Kidney epithelial cell (primary cell): ENCODE measurements around the gene WAC. TPM values are rescaled to one million over a fixed set of nuclear protein-coding genes. Genes with fewer than 3 reads are reported as not detected.

Experiments used
- DNase-seq: peaks from one replicate; pipeline ENCODE4 v3.0.0-alpha.2; 2010; ENCODE audit warnings: low read depth
- H3K27me3 ChIP-seq: 2 replicates; pipeline ENCODE4 v1.6.0; 2011; ENCODE audit warnings: low read length; ENCODE audit not compliant: control insufficient read depth, insufficient read depth
- H3K36me3 ChIP-seq: 2 replicates; pipeline ENCODE4 v1.5.1; 2011; ENCODE audit warnings: low read length; ENCODE audit not compliant: control insufficient read depth, insufficient read depth
- H3K4me3 ChIP-seq: 2 replicates; pipeline ENCODE4 v1.5.1; 2011; ENCODE audit warnings: low read depth, mild to moderate bottlenecking, control low read depth, low read length
- total RNA-seq: library from RNA; depleted of rRNA; stranded (reverse); fragments of >200 nt; gene quantifications from 2 replicates; pipeline ENCODE4 v1.2.3, GENCODE V29; 2015
- TF ChIP-seq, protein P1 (sequence below): IDR thresholded peaks from 2 replicates; pipeline ENCODE4 v1.5.1; 2011; ENCODE audit warnings: mild to moderate bottlenecking, moderate library complexity, low read length, control low read depth, inconsistent platforms; ENCODE audit not compliant: insufficient read depth, poor library complexity, severe bottlenecking

Gene WAC
- total RNA-seq, 1 donor from 2014 or later: 83.3 TPM

DNA sequence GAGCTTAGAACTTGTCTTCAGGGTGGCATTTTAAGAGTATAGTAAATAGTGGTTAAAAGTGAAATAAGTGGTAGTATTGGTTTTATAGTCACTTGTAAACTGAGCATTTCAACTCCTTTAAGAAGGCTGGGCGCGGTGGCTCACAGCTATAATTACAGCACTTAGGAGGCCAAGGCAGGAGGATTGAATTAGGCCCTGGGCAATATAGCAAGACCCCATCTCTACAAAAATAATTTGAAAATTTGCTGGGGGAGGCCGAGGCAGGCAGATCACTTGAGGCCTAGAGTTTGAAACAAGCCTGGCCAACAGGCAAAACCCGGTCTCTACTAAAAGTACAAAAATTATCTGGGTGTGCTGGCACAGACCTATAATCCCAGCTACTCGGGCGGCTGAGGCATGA lies 80.0 kb downstream of the WAC start:
- DNase-seq: no peak

DNA sequence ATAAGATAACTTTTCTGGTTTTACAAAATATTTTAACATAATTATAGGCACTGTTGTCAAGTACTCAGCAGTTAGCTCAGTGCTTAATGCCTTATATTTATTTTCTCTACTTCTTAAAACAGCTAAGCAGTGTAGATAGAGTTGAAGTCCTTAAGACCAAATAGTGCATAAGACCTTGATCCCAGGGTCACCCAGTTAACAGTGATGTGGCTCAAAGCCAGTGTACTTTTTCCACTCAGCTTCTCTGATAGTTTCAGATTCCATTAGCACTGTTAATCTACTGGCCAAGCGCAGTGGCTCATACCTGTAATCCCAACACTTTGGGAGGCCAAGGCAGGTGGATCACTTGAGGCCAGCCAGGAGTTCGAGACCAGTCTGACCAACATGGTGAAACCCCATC lies 83.6 kb downstream of the WAC start:
- H3K27me3 ChIP-seq: no peaks in the 10 kb centered on the region
- H3K4me3 ChIP-seq: no peak overlapping the region
- TF ChIP-seq, protein P1, sequence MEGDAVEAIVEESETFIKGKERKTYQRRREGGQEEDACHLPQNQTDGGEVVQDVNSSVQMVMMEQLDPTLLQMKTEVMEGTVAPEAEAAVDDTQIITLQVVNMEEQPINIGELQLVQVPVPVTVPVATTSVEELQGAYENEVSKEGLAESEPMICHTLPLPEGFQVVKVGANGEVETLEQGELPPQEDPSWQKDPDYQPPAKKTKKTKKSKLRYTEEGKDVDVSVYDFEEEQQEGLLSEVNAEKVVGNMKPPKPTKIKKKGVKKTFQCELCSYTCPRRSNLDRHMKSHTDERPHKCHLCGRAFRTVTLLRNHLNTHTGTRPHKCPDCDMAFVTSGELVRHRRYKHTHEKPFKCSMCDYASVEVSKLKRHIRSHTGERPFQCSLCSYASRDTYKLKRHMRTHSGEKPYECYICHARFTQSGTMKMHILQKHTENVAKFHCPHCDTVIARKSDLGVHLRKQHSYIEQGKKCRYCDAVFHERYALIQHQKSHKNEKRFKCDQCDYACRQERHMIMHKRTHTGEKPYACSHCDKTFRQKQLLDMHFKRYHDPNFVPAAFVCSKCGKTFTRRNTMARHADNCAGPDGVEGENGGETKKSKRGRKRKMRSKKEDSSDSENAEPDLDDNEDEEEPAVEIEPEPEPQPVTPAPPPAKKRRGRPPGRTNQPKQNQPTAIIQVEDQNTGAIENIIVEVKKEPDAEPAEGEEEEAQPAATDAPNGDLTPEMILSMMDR: no peak
- H3K36me3 ChIP-seq: peaks cover 3% of the 10 kb centered on the region
- no peak for DNase-seq

More for the DNA sequence above, 80.0 kb downstream of the WAC start:
- no peaks in the 10 kb centered on the region for H3K27me3 ChIP-seq
- peaks cover 3% of the 10 kb centered on the region for H3K36me3 ChIP-seq
- TF ChIP-seq, protein P1: no peak
- no peak overlapping the region for H3K4me3 ChIP-seq

DNA sequence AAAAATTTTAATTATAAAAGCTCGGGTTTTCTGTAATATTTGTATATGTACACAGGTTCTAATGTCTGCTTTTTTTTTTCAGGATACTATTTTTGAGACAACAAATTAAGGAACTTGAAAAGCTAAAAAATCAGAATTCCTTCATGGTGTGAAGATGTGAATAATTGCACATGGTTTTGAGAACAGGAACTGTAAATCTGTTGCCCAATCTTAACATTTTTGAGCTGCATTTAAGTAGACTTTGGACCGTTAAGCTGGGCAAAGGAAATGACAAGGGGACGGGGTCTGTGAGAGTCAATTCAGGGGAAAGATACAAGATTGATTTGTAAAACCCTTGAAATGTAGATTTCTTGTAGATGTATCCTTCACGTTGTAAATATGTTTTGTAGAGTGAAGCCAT lies 86.5 kb downstream of the WAC start:
- TF ChIP-seq, protein P1: no peak
- Histone ChIP-seq H3K4me3 (no peak overlapping the region), H3K27me3 (no peaks in the 10 kb centered on the region), H3K36me3 (no peaks in the 10 kb centered on the region)
- DNase-seq: no peak

DNA sequence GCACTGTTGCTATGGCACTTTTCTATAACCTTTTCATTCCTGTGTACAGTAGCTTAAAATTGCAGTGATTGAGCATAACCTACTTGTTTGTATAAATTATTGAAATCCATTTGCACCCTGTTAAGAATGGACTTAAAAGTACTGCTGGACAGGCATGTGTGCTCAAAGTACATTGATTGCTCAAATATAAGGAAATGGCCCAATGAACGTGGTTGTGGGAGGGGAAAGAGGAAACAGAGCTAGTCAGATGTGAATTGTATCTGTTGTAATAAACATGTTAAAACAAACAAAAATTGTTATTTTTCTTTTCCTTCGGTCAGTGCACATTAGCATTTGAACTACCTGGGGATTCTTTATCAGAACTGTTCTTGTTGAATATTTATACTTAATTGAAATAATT lies 87.3 kb downstream of the WAC start:
- TF ChIP-seq, protein P1: no peak
- no peaks in the 10 kb centered on the region for H3K27me3 ChIP-seq
- no peak for DNase-seq
- H3K36me3 ChIP-seq: no peaks in the 10 kb centered on the region
- no peak overlapping the region for H3K4me3 ChIP-seq

DNA sequence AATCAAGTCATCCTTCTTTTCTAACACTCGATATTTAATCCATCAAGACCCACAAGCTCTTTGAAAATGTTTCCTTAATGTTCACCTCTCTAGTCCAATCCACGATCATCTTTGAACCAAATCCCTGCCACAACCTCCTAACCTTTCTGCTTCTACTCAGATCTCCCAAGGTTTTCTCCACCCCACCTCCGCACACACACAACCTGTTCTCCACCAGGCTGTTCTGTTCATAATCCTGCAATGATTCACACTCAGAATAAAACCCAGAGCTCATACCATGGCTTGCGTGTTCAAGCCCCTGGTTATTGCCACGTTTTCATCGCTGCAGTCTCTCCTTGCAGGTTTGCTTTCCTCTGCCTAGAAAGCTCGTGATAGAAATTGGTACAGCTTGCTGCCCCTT lies 90.6 kb downstream of the WAC start:
- H3K27me3 ChIP-seq: no peaks in the 10 kb centered on the region
- TF ChIP-seq, protein P1: no peak
- no peak overlapping the region for H3K4me3 ChIP-seq
- no peaks in the 10 kb centered on the region for H3K36me3 ChIP-seq
- no peak for DNase-seq

DNA sequence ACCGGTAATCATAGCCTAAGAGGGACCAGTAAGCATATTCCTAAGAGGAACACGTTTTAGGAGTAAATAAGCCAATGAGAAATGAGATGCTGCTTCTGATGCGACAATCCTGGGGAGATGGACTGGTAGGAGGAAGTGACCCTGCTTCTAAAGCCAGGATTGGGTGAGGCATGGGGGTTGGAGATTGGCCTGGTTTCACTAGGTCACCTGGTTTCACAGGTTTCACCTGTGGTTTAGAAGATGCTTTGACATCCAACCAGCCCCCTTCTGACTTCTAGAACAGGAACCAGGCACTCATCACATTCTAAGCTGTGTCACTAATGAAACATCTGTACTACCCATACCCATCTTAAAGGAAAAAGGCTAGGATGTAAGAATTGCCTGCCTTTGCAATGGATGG lies 91.4 kb downstream of the WAC start:
- TF ChIP-seq, protein P1: no peak

More for the DNA sequence above, 91.4 kb downstream of the WAC start:
- Histone ChIP-seq H3K27me3 (no peaks in the 10 kb centered on the region), H3K36me3 (no peaks in the 10 kb centered on the region), H3K4me3 (no peak overlapping the region)
- DNase-seq: no peak
